GM10266 (cell line): ENCODE results near the gene ANKK1.

Experiments used
- DNase-seq: peaks from one replicate; pipeline ENCODE4 v3.0.0; 2012; ENCODE audit errors: extremely low spot score
- TF ChIP-seq, protein P1 (sequence below): IDR thresholded peaks from 2 replicates; pipeline ENCODE4 v1.5.1; 2012; ENCODE audit warnings: mild to moderate bottlenecking, low read depth; ENCODE audit not compliant: control insufficient read depth, insufficient read depth; ENCODE audit errors: missing control alignments

The ANKK1 gene

DNA sequence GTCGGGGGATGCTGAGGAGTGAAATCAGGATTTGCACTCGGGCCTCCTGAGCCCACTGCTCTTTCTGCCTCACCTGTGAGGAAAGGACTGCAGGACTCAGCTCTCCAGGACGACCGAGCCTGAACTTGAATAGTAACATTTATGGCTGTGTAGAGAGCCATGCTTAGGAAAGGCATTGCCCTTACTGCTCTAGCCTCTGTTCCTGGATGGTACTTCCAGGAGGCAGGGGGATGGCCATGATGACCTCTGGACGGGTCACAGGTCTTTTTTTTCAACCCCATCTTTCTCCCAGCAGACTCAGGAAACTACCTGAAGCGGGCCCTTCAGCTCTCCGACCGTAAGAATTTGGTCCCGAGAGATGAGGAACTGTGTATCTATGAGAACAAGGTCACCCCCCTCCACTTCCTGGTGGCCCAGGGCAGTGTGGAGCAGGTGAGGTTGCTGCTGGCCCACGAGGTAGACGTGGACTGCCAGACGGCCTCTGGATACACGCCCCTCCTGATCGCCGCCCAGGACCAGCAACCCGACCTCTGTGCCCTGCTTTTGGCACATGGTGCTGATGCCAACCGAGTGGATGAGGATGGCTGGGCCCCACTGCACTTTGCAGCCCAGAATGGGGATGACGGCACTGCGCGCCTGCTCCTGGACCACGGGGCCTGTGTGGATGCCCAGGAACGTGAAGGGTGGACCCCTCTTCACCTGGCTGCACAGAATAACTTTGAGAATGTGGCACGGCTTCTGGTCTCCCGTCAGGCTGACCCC, 11.3 kb downstream of the ANKK1 start:
- TF ChIP-seq, protein P1, sequence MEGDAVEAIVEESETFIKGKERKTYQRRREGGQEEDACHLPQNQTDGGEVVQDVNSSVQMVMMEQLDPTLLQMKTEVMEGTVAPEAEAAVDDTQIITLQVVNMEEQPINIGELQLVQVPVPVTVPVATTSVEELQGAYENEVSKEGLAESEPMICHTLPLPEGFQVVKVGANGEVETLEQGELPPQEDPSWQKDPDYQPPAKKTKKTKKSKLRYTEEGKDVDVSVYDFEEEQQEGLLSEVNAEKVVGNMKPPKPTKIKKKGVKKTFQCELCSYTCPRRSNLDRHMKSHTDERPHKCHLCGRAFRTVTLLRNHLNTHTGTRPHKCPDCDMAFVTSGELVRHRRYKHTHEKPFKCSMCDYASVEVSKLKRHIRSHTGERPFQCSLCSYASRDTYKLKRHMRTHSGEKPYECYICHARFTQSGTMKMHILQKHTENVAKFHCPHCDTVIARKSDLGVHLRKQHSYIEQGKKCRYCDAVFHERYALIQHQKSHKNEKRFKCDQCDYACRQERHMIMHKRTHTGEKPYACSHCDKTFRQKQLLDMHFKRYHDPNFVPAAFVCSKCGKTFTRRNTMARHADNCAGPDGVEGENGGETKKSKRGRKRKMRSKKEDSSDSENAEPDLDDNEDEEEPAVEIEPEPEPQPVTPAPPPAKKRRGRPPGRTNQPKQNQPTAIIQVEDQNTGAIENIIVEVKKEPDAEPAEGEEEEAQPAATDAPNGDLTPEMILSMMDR: no peak
- DNase-seq: no peak

- DNase-seq: no peak
- TF ChIP-seq, protein P1: no peak
Observed at GRCh38 chr11:113400631-113401230, 13.2 kb downstream of the ANKK1 start.

- TF ChIP-seq, protein P1: no peak
- DNase-seq: no peak
Observed at GRCh38 chr11:113401718-113402117, 14.1 kb downstream of the ANKK1 start.

- DNase-seq: no peak
- TF ChIP-seq, protein P1: no peak
Observed at GRCh38 chr11:113404859-113405430, 17.4 kb downstream of the ANKK1 start.

DNA sequence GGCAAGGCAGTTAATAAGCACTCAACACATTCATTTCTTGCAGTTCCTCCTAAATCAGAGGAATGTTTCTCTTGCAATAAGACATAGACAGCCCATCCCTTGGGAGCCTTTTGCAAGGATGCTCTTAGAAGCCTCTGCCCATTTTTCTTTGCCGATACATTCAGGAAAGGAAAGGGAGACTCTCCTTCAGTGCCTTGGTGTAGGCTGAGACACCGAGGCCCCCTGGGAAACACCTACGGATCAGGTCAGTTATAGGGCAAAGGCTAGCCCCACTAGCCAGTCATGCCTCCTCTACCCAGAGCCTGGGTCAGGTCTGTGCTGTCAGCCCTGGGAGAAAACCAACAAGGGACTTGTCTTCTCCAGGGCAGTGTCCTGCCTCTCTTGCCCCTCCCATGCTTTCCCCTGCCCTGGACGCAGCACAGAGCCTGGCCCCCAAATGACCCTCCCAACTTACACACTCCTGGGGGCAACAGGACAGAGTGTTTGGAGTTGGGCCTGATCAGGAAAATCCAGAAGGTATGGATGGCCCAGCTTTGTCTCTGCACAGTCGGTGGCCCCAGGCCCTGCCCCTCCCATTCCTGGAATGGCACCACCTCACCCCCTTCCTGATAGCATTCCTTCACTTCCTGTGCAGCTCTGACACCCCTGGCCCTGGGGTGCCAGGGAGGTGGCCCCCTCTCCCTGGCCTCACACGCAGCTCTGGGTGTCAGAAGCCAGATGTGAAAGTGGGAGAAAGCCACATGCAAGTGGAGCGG, 18.3 kb downstream of the ANKK1 start:
- TF ChIP-seq, protein P1: no peak
- no peak for DNase-seq

GRCh38 chr11:113407163-113407562, 19.6 kb downstream of the ANKK1 start:
- no peak for DNase-seq
- TF ChIP-seq, protein P1: no peak
